ENCODE measurements around the gene PPP2R5E. TPM values are rescaled to one million over a fixed set of nuclear protein-coding genes. Genes with fewer than 3 reads are reported as not detected.

Gene PPP2R5E
- total RNA-seq, 1 donor from 2014 or later: 55.3 TPM

GRCh38 chr14:63342371-63342770, 200.8 kb downstream of the PPP2R5E start:
- H3K27me3 Mint-ChIP-seq: peaks cover 4% of the 10 kb centered on the region
- H3K36me3 Mint-ChIP-seq (ENCODE audit: insufficient read depth): peaks cover 1% of the 10 kb centered on the region
- TF ChIP-seq CTCF (IDR thresholded peaks at IDR 0.05; ENCODE audit: unreplicated experiment): no peak
- no peak for DNase-seq (ENCODE audit: low spot score, unreplicated experiment)
- peaks cover 4% of the 10 kb centered on the region for H3K4me1 Mint-ChIP-seq (ENCODE audit: low read depth)
- no peak overlapping the region for H3K4me3 Mint-ChIP-seq (ENCODE audit: low read depth)
- no peak overlapping the region for H3K27ac Mint-ChIP-seq
- H3K9me3 Mint-ChIP-seq (ENCODE audit: low read depth): peaks cover 10% of the 10 kb centered on the region

- no peak overlapping the region for H3K27ac Mint-ChIP-seq
- H3K27me3 Mint-ChIP-seq: no peaks in the 10 kb centered on the region
- DNase-seq (ENCODE audit: low spot score, unreplicated experiment): no peak
- H3K4me1 Mint-ChIP-seq (ENCODE audit: low read depth): peaks cover 4% of the 10 kb centered on the region
- no peaks in the 10 kb centered on the region for H3K9me3 Mint-ChIP-seq (ENCODE audit: low read depth)
- H3K36me3 Mint-ChIP-seq (ENCODE audit: insufficient read depth): no peaks in the 10 kb centered on the region
- no peak overlapping the region for H3K4me3 Mint-ChIP-seq (ENCODE audit: low read depth)
- no peak for TF ChIP-seq CTCF (IDR thresholded peaks at IDR 0.05; ENCODE audit: unreplicated experiment)
Observed at GRCh38 chr14:63328787-63329737, 214.1 kb downstream of the PPP2R5E start.

- Mint-ChIP-seq H3K9me3 (ENCODE audit: low read depth) (no peaks in the 10 kb centered on the region), H3K36me3 (ENCODE audit: insufficient read depth) (no peaks in the 10 kb centered on the region), H3K27me3 (no peaks in the 10 kb centered on the region), H3K4me3 (ENCODE audit: low read depth) (no peak overlapping the region), H3K27ac (no peak overlapping the region), H3K4me1 (ENCODE audit: low read depth) (peaks cover 13% of the 10 kb centered on the region)
- TF ChIP-seq CTCF (IDR thresholded peaks at IDR 0.05; ENCODE audit: unreplicated experiment): no peak
- no peak for DNase-seq (ENCODE audit: low spot score, unreplicated experiment)
Observed at GRCh38 chr14:63326840-63327239, 216.3 kb downstream of the PPP2R5E start.

DNA sequence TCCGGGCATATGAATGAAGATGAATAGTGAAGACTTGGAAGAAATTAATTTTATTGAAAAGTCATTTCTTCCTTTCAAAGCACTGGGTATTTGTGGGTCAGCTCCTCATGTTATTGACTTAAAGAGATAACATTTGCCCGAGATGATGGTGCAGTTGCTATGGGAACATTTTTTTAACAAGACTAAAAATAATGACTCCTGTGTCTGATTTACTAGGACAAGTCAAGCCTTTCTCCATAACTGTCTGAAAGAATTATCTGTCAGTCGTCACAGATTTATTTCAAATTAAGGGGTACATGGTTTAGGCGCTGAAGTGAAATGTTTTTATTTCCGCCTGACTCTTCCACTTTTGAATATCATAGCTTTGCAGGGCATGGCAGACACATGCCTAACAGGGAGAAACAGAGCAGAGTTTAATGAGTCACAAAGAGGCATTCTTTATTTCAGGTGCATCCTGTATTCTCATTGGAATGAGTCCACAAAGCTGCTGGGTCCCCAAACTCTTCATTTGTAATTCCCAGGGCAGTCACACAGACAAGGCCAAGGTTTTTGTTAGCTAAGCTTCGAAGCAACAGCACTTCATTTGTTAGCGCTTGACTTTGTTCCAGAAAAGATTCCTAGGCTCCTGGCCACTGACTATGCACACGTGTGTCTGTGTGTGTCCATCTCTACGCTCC, 220.1 kb downstream of the PPP2R5E start:
- H3K4me3 Mint-ChIP-seq (ENCODE audit: low read depth): no peak overlapping the region
- peaks cover 10% of the 10 kb centered on the region for H3K4me1 Mint-ChIP-seq (ENCODE audit: low read depth)
- H3K9me3 Mint-ChIP-seq (ENCODE audit: low read depth): no peaks in the 10 kb centered on the region
- no peaks in the 10 kb centered on the region for H3K36me3 Mint-ChIP-seq (ENCODE audit: insufficient read depth)
- no peak for TF ChIP-seq CTCF (IDR thresholded peaks at IDR 0.05; ENCODE audit: unreplicated experiment)
- DNase-seq (ENCODE audit: low spot score, unreplicated experiment): no peak
- H3K27ac Mint-ChIP-seq: no peak overlapping the region
- H3K27me3 Mint-ChIP-seq: peaks cover 4% of the 10 kb centered on the region

GRCh38 chr14:63322472-63322871, 220.7 kb downstream of the PPP2R5E start:
- Mint-ChIP-seq H3K9me3 (ENCODE audit: low read depth) (no peaks in the 10 kb centered on the region), H3K4me1 (ENCODE audit: low read depth) (peaks cover 10% of the 10 kb centered on the region), H3K27me3 (peaks cover 4% of the 10 kb centered on the region), H3K27ac (no peak overlapping the region), H3K36me3 (ENCODE audit: insufficient read depth) (no peaks in the 10 kb centered on the region), H3K4me3 (ENCODE audit: low read depth) (no peak overlapping the region)
- no peak for TF ChIP-seq CTCF (IDR thresholded peaks at IDR 0.05; ENCODE audit: unreplicated experiment)
- DNase-seq (ENCODE audit: low spot score, unreplicated experiment): no peak

All from progenitor cell of endocrine pancreas (in vitro differentiated cells).